ENCODE results near the gene RNF157.

DNA sequence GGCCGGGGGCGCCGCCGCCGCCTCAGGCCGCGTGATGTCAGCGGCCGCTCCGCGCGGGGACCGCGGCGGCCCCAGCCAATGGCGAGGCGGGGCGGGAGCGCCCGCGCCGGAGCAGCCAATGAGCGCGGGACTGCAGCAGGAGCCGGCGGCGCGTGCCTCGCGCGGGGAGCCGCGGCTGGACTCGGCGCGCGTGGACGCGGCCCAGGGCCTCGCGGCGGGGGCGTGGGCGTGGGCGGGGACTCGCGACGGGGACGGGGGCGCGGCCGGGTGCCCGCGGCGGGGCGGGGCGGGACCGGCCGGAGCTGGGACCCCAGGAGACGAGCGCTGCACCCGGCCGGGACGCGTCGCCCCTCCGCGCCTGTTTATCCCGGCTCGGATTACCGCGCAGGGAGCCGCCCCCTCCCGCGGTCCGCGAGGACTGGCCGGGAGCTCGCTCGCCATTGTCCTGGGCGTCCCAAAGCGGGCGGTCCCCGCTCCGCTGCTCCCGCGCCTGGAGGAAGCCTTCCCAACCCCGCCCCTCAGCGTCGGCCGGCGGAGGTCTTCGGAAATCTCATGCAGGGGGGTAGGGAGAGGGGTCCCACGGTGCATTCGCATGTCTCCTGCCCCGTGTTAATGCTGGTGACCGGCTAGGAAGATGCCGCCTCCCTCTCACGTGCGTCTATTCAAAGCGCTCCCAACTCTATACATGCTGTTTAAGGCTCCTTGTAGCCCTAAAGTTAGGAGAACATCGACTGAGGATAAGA lies at the start of gene RNF157:
- TF ChIP-seq, protein P1, sequence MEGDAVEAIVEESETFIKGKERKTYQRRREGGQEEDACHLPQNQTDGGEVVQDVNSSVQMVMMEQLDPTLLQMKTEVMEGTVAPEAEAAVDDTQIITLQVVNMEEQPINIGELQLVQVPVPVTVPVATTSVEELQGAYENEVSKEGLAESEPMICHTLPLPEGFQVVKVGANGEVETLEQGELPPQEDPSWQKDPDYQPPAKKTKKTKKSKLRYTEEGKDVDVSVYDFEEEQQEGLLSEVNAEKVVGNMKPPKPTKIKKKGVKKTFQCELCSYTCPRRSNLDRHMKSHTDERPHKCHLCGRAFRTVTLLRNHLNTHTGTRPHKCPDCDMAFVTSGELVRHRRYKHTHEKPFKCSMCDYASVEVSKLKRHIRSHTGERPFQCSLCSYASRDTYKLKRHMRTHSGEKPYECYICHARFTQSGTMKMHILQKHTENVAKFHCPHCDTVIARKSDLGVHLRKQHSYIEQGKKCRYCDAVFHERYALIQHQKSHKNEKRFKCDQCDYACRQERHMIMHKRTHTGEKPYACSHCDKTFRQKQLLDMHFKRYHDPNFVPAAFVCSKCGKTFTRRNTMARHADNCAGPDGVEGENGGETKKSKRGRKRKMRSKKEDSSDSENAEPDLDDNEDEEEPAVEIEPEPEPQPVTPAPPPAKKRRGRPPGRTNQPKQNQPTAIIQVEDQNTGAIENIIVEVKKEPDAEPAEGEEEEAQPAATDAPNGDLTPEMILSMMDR (IDR thresholded peaks at IDR 0.05) = no peak
- TF ChIP-seq POLR2AphosphoS5 (IDR thresholded peaks at IDR 0.05) = peak in 1 of 2 donors; percentile 9
- TF ChIP-seq EP300 (IDR thresholded peaks at IDR 0.05) = no peak
- peak in 1 of 4 donors; percentile 14 for TF ChIP-seq POLR2A (IDR thresholded peaks at IDR 0.05)
